NCI-H1092 treated with DMSO at 0.1 percent for 48 hours (cell line): ENCODE measurements around the gene FAM107B.
"Not testable (repeated sequence)": the region's sequence is repeated elsewhere in the genome, so short reads cannot be mapped to it uniquely, and the experiment has no call there.

Source experiments
- DNase-seq: peaks from one replicate; lab custom pipeline; 2025; lab: John Stamatoyannopoulos, UW

Gene FAM107B

DNA sequence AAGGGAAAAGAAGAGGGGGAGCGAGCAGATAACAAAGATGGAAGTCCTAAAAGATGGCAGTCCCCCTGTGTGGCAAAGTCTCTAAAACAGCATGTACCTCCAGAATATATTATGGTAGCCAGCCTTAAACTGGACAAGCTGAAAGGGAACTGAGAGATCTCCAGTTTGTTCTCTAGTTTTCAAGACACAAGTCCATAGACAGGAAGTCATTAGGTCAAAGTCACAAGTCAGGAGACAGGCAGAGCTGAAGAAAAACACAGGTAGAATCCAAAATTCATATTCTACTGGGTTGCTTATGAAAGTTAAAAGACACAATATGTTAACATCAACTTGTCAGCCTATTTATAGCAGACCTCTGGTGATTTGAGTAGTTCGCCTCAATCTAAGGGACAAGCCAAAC, 38.7 kb downstream of the FAM107B start:
- DNase-seq: no peak

DNA sequence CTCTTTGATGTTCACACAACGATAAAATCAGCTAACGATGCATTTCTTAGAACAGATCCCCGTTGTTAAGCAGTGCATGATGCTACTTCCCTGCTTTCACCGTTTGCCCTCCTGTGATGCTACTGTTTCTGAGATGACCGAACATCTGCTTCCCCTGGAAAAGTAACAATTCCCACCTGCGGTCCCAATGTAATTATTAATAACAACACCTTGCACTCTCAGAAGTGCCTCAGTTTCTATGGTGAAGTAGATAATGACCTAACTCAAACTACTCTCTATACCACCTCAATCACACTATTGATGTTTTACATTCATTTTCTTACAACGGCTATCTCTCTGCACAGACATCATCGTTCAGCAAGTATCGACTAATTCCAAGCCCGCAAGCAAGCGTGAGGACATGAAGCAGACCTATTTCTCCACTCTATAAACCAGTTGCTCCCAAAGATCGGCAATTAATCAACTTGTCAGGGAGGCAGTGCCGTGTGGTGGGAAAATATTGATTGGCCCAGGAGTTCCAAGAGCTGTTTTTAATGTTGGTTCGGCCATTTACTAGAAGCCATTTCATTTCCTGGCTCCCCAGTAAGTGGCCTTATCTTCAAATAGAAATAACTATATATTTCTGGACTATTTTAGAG, 42.7 kb downstream of the FAM107B start:
- no peak for DNase-seq

DNA sequence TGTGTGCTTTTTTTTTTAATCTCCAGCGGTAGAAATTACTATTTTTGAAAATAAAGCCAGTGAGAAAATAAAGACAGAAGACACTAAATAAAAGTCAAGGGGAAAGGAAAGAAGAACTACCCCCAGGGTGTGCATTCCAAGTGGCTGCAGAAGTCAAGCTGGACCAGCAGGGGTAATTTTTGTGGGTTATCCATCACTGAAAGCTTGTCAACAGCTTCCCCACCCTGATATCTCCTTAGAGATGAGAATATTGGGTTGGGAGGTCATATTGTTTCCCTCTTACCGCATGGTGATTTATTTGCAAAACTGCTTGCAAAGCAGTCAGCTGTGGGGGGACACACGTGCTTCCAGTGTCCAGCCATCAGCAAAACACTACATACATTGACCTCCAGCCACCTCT, 46.4 kb downstream of the FAM107B start:
- DNase-seq: no peak

DNA sequence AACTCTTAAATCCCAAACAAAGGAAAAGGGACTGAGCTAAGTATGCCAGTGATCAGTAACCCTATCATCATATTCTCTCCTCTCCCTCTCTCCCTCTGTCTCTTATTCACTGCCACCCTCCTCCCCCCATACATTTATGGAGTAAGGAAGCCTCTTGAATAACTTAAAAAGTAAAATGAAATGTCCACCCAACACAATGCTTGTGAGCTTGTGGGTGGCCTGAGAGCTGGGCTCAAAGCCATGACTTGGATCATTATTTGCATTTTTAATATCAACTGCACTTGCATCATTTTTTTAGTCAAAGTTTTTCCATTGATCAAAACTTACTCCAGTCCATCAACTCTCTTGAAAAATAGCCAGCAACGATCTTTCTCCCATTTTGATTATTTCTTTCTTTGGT, 46.8 kb downstream of the FAM107B start:
- no peak for DNase-seq

GRCh38 chr10:14727465-14727864, 47.2 kb downstream of the FAM107B start:
- DNase-seq: no peak

GRCh38 chr10:14724931-14725330, 49.8 kb downstream of the FAM107B start:
- no peak for DNase-seq

GRCh38 chr10:14723052-14723689, 51.5 kb downstream of the FAM107B start:
- DNase-seq: no peak

- DNase-seq: no peak
Observed at GRCh38 chr10:14717552-14717951, 57.1 kb downstream of the FAM107B start.

- no peak for DNase-seq
Observed at GRCh38 chr10:14712991-14713424, 61.7 kb downstream of the FAM107B start.

GRCh38 chr10:14709344-14709743, 65.4 kb downstream of the FAM107B start:
- DNase-seq: not testable (repeated sequence)

GRCh38 chr10:14707481-14707880, 67.2 kb downstream of the FAM107B start:
- DNase-seq: no peak

DNA sequence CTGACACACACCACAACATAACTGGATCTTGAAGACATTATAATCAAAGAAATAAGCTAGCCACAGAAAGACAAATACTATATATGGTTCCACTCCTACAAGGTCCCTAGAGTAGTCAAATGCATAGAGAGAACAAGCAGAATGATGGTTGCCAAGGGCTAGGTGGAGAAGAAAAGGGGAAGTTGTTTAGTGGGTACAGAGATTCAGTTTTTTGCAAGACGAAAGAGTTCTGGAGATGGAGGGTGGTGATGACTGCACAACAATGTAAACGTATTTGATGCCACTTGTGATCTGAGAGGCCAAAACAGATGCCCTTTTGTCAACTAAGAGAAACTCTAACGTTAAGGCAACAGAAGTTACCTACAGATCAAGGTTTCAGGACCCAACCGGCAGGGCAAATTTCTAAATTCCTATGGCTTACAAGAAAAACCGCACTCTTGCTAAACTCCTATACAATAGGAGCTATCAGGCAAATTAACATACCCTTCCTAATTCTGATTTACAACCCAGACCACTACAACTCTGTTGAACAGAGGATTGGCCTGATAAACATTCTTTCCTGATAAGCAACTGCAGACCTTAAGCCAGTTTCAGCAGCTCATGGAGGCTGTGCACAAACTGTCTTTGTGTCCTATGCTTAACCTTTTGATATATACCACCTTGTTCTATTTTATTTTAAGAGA, 69.0 kb downstream of the FAM107B start:
- no peak for DNase-seq

- DNase-seq: no peak
Observed at GRCh38 chr10:14703631-14704001, 71.1 kb downstream of the FAM107B start.

DNA sequence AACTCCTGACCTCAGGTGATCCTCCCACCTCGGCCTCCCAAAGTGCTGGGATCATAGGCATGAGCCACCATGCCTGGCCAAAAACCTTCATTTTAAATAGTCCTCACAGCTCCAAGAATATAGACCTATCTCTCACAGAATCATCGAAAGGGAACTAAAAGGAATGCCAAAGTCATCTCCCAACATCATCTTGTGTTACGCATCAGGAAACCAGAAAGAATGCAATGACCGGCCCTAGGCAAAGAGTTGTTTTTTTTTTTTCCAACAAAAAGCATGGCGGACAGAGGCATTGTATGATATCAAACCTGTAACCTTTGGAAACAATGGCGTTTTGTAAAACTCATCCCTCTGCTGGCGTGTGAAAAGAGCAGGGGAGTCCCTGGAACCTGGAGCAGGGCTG, 73.2 kb downstream of the FAM107B start:
- DNase-seq: no peak

GRCh38 chr10:14700546-14700945, 74.2 kb downstream of the FAM107B start:
- no peak for DNase-seq

- DNase-seq: no peak
Observed at GRCh38 chr10:14699482-14699881, 75.2 kb downstream of the FAM107B start.

- no peak for DNase-seq
Observed at GRCh38 chr10:14698829-14699170, 75.9 kb downstream of the FAM107B start.

- no peak for DNase-seq
Observed at GRCh38 chr10:14698111-14698828, 76.4 kb downstream of the FAM107B start.

DNA sequence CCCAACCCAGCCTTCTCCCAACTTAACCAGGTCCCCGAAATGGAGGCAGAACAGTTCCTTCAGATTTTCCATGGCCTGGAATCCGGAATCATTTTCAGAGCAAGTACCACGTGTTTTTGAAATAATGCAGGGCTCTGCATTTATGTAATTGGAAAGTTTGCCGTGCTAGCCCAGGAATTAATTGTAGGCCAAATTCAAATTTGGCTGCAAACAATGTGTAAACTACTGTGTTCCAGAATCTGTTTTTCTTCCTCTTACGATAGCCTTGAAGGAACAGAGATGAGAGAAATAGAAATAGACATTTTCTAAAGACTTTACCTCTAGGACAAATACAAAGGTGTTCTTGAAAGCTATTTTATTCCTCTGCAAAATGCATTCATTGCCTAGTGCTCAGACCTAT, 77.4 kb downstream of the FAM107B start:
- no peak for DNase-seq

DNA sequence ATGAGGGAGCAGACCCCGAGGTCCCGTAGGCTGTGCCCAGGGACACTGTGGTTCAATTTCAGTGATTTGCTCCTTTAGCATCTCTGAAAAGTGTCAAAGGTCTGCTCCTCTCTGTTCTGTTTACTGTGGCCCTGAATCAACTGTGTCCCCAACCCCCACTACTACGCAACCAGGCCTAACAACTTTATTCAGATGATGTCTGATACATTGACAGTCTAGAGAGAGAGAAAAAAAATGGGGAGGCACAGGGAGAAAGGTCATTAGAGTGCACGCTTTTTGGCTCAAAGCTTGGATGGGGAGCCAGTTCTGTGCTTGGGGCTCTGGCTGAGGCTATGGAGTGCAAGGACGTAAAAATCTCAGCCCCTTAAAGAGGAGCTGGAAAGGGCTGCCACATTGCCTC, 77.9 kb downstream of the FAM107B start:
- no peak for DNase-seq

GRCh38 chr10:14695847-14696480, 78.7 kb downstream of the FAM107B start:
- no peak for DNase-seq

- DNase-seq: no peak
Observed at GRCh38 chr10:14693891-14694290, 80.8 kb downstream of the FAM107B start.
